RPMI7951 (cell line): ENCODE results near the gene FAF1. TPM values are rescaled to one million over a fixed set of nuclear protein-coding genes. Genes with fewer than 3 reads are reported as not detected.

Experiments used
- DNase-seq: peaks from one replicate; pipeline ENCODE4 v3.0.0-alpha.2; 2012; ENCODE audit warnings: low read depth
- total RNA-seq: library from RNA; depleted of rRNA; stranded (reverse); fragments of >200 nt; shearing (Covaris generic); gene quantifications from 2 replicates; pipeline ENCODE4 v1.2.3, GENCODE V29; 2014

FAF1 gene
- total RNA-seq, 1 experiment from 2014 or later: 102 TPM

GRCh38 chr1:50493710-50494109 is 466.4 kb downstream of the FAF1 start:
- no peak for DNase-seq

GRCh38 chr1:50492142-50492541 is 467.9 kb downstream of the FAF1 start:
- no peak for DNase-seq

GRCh38 chr1:50491142-50491541 is 468.9 kb downstream of the FAF1 start:
- DNase-seq: no peak

- no peak for DNase-seq
Measured at GRCh38 chr1:50490640-50491039, 469.4 kb downstream of the FAF1 start.

- no peak for DNase-seq
Measured at GRCh38 chr1:50488876-50489275, 471.2 kb downstream of the FAF1 start.

GRCh38 chr1:50488356-50488755 is 471.7 kb downstream of the FAF1 start:
- no peak for DNase-seq

GRCh38 chr1:50487725-50488124 is 472.3 kb downstream of the FAF1 start:
- DNase-seq: no peak

GRCh38 chr1:50481142-50481736 is 478.8 kb downstream of the FAF1 start:
- DNase-seq: no peak

- no peak for DNase-seq
Measured at GRCh38 chr1:50476800-50477199, 483.3 kb downstream of the FAF1 start.

GRCh38 chr1:50474859-50475809 is 484.9 kb downstream of the FAF1 start:
- no peak for DNase-seq

GRCh38 chr1:50473513-50473912 is 486.6 kb downstream of the FAF1 start:
- no peak for DNase-seq

- no peak for DNase-seq
Measured at GRCh38 chr1:50471967-50472366, 488.1 kb downstream of the FAF1 start.

- no peak for DNase-seq
Measured at GRCh38 chr1:50462964-50463363, 497.1 kb downstream of the FAF1 start.

- no peak for DNase-seq
Measured at GRCh38 chr1:50458507-50458906, 501.6 kb downstream of the FAF1 start.

GRCh38 chr1:50454911-50455310 is 505.2 kb downstream of the FAF1 start:
- DNase-seq: no peak

GRCh38 chr1:50453266-50453665 is 506.8 kb downstream of the FAF1 start:
- no peak for DNase-seq

GRCh38 chr1:50452700-50453099 is 507.4 kb downstream of the FAF1 start:
- DNase-seq: no peak

- no peak for DNase-seq
Measured at GRCh38 chr1:50450861-50451653, 509.0 kb downstream of the FAF1 start.

GRCh38 chr1:50447961-50448360 is 512.1 kb downstream of the FAF1 start:
- DNase-seq: peak; percentile 10

GRCh38 chr1:50441183-50441582 is 518.9 kb downstream of the FAF1 start:
- no peak for DNase-seq

GRCh38 chr1:50438945-50439344 is 521.1 kb downstream of the FAF1 start:
- DNase-seq: peak; percentile 17

- DNase-seq: no peak
Measured at GRCh38 chr1:50436489-50436888, 523.6 kb downstream of the FAF1 start.
